Endothelial cell of umbilical vein (primary cell): ENCODE results near the gene XRCC1. TPM values are rescaled to one million over a fixed set of nuclear protein-coding genes. Genes with fewer than 3 reads are reported as not detected.

Experiments
- BruUV-seq: library from RNA; stranded (reverse); fragments of 400-500 nt; replicated peaks from 2 replicates; lab custom pipeline; 2021; lab: Mats Ljungman, UMichigan
- CTCF ChIA-PET: fragments of 300-600, 350-600 bp; sonication (Branson Sonifier 250); formaldehyde crosslinking; loops from one replicate; lab custom pipeline; 2021; ENCODE audit warnings: antibody characterized with exemption, inconsistent platforms; lab: Charles Lee
- POLR2A ChIA-PET: fragments of 300-600, 350-600 bp; sonication (Branson Sonifier 250); formaldehyde crosslinking; loops from one replicate; lab custom pipeline; 2021; ENCODE audit warnings: antibody characterized with exemption, inconsistent platforms; lab: Charles Lee
- DNase-seq: peaks from one replicate; pipeline ENCODE4 v3.0.0-alpha.2; 2011; ENCODE audit warnings: low read depth, low spot score
- FAIRE-seq: peaks from 2 replicates; lab custom pipeline; 2011; peaks lifted over from hg19 to GRCh38; lab: Jason Lieb, UNC
- H2AFZ ChIP-seq: 2 replicates; pipeline ENCODE4 v1.6.0; 2012; ENCODE audit warnings: low read depth, low read length, control low read depth, inconsistent platforms
- H3K27ac ChIP-seq: 2 replicates; pipeline ENCODE4 v1.5.1; 2011; ENCODE audit warnings: low read depth, mild to moderate bottlenecking, control low read depth, low read length, moderate library complexity; ENCODE audit not compliant: insufficient read depth
- H3K27me3 ChIP-seq, 2 experiments: 2 replicates each; pipeline versions ENCODE4 v1.6.0 to v1.6.1; 2011; ENCODE audit warnings: low read length in 2 of 2, mixed read lengths in 1 of 2; ENCODE audit not compliant: control insufficient read depth in 2 of 2, insufficient read depth in 2 of 2
- H3K36me3 ChIP-seq, 2 experiments: 2 replicates in 1 of 2; 3 replicates in 1 of 2; pipeline ENCODE4 v1.5.1; 2011; ENCODE audit warnings: low read length in 2 of 2, mild to moderate bottlenecking in 1 of 2, moderate library complexity in 1 of 2; ENCODE audit not compliant: control insufficient read depth in 2 of 2, insufficient read depth in 2 of 2; ENCODE audit errors: extremely low read depth in 1 of 2
- H3K4me1 ChIP-seq: 3 replicates; pipeline ENCODE4 v1.5.1; 2011; ENCODE audit warnings: mild to moderate bottlenecking, low read length; ENCODE audit not compliant: control insufficient read depth, insufficient read depth; ENCODE audit errors: extremely low read depth
- H3K4me2 ChIP-seq: 2 replicates; pipeline ENCODE4 v1.6.1; 2011; ENCODE audit warnings: low read length, control low read depth, mixed read lengths; ENCODE audit not compliant: insufficient read depth
- H3K4me3 ChIP-seq, 3 experiments: fragments of 200-600 bp in 1 of 3; sonication (generic), shearing (Covaris generic) in 1 of 3; replicated peaks in 1 of 3; 2 replicates each; pipeline ENCODE4 v1.5.1; 2011 to 2016; ENCODE audit warnings: control low read depth in 3 of 3, low read length in 3 of 3, mild to moderate bottlenecking in 2 of 3, inconsistent platforms in 1 of 3, low read depth in 1 of 3, moderate library complexity in 1 of 3; ENCODE audit not compliant: insufficient read depth in 1 of 3
- H3K79me2 ChIP-seq: 2 replicates; pipeline ENCODE4 v1.6.0; 2012; ENCODE audit warnings: low read length, inconsistent platforms; ENCODE audit not compliant: control insufficient read depth, insufficient read depth
- H3K9ac ChIP-seq: replicated peaks from 2 replicates; pipeline ENCODE3; 2011; ENCODE audit warnings: low read length, control low read depth; ENCODE audit not compliant: insufficient read depth; ENCODE audit errors: extremely low read depth
- H3K9me1 ChIP-seq: replicated peaks from 3 replicates; pipeline ENCODE4 v1.6.0; 2011; ENCODE audit warnings: mild to moderate bottlenecking, low read length; ENCODE audit not compliant: control insufficient read depth, insufficient read depth; ENCODE audit errors: extremely low read depth
- H3K9me3 ChIP-seq: replicated peaks from 2 replicates; pipeline ENCODE4 v1.5.1; 2012; ENCODE audit warnings: low read length, inconsistent platforms; ENCODE audit not compliant: control insufficient read depth, insufficient read depth
- H4K20me1 ChIP-seq: replicated peaks from 2 replicates; pipeline ENCODE3; 2011; ENCODE audit warnings: mild to moderate bottlenecking, low read length; ENCODE audit not compliant: control insufficient read depth, insufficient read depth; ENCODE audit errors: extremely low read depth
- EZH2 ChIP-seq: IDR thresholded peaks from 2 replicates; pipeline ENCODE4 v1.6.1; 2012; ENCODE audit warnings: borderline replicate concordance, low read depth, mild to moderate bottlenecking, moderate library complexity, low read length, inconsistent platforms; ENCODE audit not compliant: severe bottlenecking
- FOS ChIP-seq: IDR thresholded peaks from 2 replicates; pipeline ENCODE4 v1.6.1; 2011; ENCODE audit warnings: mild to moderate bottlenecking, low read length, moderate library complexity, borderline replicate concordance; ENCODE audit not compliant: insufficient read depth
- GATA2 ChIP-seq: IDR thresholded peaks from 2 replicates; pipeline ENCODE4 v1.7.0; 2011; ENCODE audit warnings: low read depth, mild to moderate bottlenecking, moderate library complexity, mixed read lengths, low read length; ENCODE audit not compliant: insufficient read length, insufficient read depth
- POLR2A ChIP-seq: IDR thresholded peaks from 2 replicates; pipeline ENCODE4 v1.6.1; 2012; ENCODE audit warnings: low read depth, mild to moderate bottlenecking, control low read depth, low read length
- dilution Hi-C: fragments of 300-500 bp; cut with MboI; formaldehyde crosslinking; loops from one replicate; pipeline ENCODE4 v1.15.0; 2019; ENCODE audit warnings: low sequenced_read_pairs; ENCODE audit not compliant: extremely low pct_ligation_motif_present
- intact Hi-C: fragments of 100-400 bp; cut with micrococcal nuclease; formaldehyde crosslinking; loops from one replicate; pipeline ENCODE4 v1.10.0; 2022
- polyA plus RNA-seq, 4 experiments: library from polyadenylated mRNA; depleted of rRNA in 3 of 4; stranded (reverse) in 3 of 4; unstranded in 1 of 4; fragments of >200 nt; gene quantifications; 2 replicates each; pipeline versions ENCODE4 v1.2.1 to v1.2.3, GENCODE V29; 2011 to 2012; ENCODE audit warnings: missing spikeins in 1 of 4
- total RNA-seq: library from RNA; stranded (reverse); gene quantifications from 2 replicates; pipeline ENCODE4 v1.2.3, GENCODE V29; 2021
- TF ChIP-seq, protein P1 (sequence below), 2 donors: IDR thresholded peaks; 1 replicate in 1 of 2; 2 replicates in 1 of 2; pipeline ENCODE4 v1.5.1; 2011; ENCODE audit warnings: low read length in 2 of 2, mild to moderate bottlenecking in 2 of 2, moderate library complexity in 2 of 2, control low read depth in 1 of 2, inconsistent platforms in 1 of 2, low read depth in 1 of 2; ENCODE audit not compliant: insufficient read depth in 1 of 2; ENCODE audit errors: extremely low read depth in 1 of 2

The XRCC1 gene
- total and polyA plus RNA-seq, 2 donors (not counting 3 experiments of a cell fraction or from before 2014, with no cell fraction given) = 29.5 to 39.3 TPM

DNA sequence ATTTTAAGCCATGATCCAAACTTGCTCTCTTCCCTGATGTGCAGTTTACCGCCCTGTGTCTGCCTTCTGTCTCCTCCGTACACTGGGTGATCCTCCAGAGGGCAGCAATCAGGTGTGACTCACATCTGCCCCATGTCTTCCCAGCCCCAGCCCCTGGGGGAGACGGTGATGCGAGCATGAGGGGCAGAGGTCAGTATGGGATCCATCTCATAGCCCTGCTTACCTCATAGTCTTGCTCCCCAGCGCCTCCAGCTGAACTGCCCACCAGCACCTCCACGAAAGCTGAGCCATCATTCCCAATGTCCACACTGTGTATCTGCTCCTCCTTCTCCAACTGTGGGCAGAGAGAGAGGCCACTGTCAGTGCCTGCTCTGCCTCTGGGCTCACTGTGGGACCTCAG lies 14.6 kb downstream of the XRCC1 start:
- H3K9me3 ChIP-seq = no peaks in the 10 kb centered on the region
- dilution Hi-C loops = no loop called here
- no peak overlapping the region for H3K27ac ChIP-seq
- DNase-seq = no peak
- no peaks in the 10 kb centered on the region for H3K27me3 ChIP-seq
- intact Hi-C loops = no loop called here
- H3K36me3 ChIP-seq = peaks cover 0 to 9% of the 10 kb centered on the region in 2 experiments
- no peaks in the 10 kb centered on the region for H3K79me2 ChIP-seq
- ChIA-PET CTCF (interaction anchor here (1.4 to 2.9 kb wide), 2 partner anchors 24 to 35 kb away, joined by 3 to 11 read pairs; partner anchors contain the start of genes IRGQ and ZNF576), POLR2A (no interaction called here)
- H3K4me2 ChIP-seq = no peak overlapping the region
- no peak overlapping the region for H3K9ac ChIP-seq
- BruUV-seq = no TSS peak
- H2AFZ ChIP-seq = no peak overlapping the region
- H4K20me1 ChIP-seq = no peaks in the 10 kb centered on the region
- no peaks in the 10 kb centered on the region for H3K4me1 ChIP-seq
- H3K4me3 ChIP-seq = no peak overlapping the region
- no peak for FAIRE-seq
- TF ChIP-seq POLR2A (no peak), EZH2 (no peak), GATA2 (no peak), FOS (no peak)
- TF ChIP-seq, protein P1, sequence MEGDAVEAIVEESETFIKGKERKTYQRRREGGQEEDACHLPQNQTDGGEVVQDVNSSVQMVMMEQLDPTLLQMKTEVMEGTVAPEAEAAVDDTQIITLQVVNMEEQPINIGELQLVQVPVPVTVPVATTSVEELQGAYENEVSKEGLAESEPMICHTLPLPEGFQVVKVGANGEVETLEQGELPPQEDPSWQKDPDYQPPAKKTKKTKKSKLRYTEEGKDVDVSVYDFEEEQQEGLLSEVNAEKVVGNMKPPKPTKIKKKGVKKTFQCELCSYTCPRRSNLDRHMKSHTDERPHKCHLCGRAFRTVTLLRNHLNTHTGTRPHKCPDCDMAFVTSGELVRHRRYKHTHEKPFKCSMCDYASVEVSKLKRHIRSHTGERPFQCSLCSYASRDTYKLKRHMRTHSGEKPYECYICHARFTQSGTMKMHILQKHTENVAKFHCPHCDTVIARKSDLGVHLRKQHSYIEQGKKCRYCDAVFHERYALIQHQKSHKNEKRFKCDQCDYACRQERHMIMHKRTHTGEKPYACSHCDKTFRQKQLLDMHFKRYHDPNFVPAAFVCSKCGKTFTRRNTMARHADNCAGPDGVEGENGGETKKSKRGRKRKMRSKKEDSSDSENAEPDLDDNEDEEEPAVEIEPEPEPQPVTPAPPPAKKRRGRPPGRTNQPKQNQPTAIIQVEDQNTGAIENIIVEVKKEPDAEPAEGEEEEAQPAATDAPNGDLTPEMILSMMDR (IDR thresholded peaks at IDR 0.05; ENCODE audit: extremely low read depth in 1 of 2, insufficient read depth in 1 of 2, low read depth in 1 of 2, low read length in 2 of 2) = no peak
- no peaks in the 10 kb centered on the region for H3K9me1 ChIP-seq
